Uterus (tissue), 2 donors: ENCODE data around the gene CLSTN3.

Experiments used
- POLR2A ChIP-seq, 2 donors: fragments of 450-650 bp; IDR thresholded peaks; one replicate each; pipeline ENCODE4 v1.6.1; 2016; ENCODE audit warnings: antibody characterized with exemption in 2 of 2, mild to moderate bottlenecking in 1 of 2, moderate library complexity in 1 of 2
- TF ChIP-seq, protein P1 (sequence below), 4 experiments: fragments of 200-600 bp in 2 of 4; fragments of 450-650 bp in 2 of 4; sonication (generic) in 2 of 4; IDR thresholded peaks; one replicate each; pipeline ENCODE4 v1.5.1; 2016 to 2019; ENCODE audit warnings: antibody characterized with exemption in 4 of 4, mild to moderate bottlenecking in 2 of 4, moderate library complexity in 1 of 4

DNA sequence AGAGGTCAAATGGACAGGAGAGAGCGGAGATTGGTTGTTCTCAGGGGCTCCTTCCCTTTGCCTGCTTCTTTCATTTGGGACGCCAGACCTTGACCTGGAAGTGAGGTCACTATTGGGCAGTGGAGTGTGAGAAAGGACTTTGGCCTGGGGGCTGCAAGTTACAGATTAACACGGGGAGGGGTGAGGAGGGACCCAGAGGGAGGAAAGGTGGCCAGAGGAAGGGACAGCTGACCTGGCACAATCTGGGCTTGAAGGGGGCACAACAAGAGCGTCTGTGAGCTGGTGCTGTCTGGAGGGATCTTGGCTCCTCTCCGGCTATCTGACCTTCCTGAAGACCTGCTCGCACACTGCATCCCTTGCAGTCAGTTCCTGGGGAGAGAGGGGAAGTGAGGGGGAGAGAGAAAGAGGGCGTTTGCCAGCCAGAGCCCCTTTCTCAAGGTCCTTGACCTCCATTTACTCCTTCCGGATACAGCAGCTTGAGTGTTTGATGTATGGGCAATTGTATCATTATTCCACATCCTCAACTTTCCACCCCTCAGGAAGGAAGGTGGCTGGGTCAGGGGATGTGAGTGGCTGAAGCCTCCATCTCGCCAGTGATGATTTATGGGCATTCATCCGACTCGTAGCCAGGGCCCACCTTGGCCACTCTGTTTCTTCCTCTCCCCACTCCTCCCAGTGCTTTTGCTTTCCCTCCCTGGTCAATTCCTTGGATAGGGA is 6.2 kb upstream of the CLSTN3 start:
- TF ChIP-seq, protein P1, sequence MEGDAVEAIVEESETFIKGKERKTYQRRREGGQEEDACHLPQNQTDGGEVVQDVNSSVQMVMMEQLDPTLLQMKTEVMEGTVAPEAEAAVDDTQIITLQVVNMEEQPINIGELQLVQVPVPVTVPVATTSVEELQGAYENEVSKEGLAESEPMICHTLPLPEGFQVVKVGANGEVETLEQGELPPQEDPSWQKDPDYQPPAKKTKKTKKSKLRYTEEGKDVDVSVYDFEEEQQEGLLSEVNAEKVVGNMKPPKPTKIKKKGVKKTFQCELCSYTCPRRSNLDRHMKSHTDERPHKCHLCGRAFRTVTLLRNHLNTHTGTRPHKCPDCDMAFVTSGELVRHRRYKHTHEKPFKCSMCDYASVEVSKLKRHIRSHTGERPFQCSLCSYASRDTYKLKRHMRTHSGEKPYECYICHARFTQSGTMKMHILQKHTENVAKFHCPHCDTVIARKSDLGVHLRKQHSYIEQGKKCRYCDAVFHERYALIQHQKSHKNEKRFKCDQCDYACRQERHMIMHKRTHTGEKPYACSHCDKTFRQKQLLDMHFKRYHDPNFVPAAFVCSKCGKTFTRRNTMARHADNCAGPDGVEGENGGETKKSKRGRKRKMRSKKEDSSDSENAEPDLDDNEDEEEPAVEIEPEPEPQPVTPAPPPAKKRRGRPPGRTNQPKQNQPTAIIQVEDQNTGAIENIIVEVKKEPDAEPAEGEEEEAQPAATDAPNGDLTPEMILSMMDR (IDR thresholded peaks at IDR 0.05), result no peak
- no peak for TF ChIP-seq POLR2A (IDR thresholded peaks at IDR 0.05)
